K562 (cell line): Measurements from ENCODE around the gene TOM1L1. TPM values are rescaled to one million over a fixed set of nuclear protein-coding genes. Genes with fewer than 3 reads are reported as not detected.

Source experiments
- ATAC-seq: fragments of 200-7000 bp; cut with Tn5 transposase; 3 replicates; pipeline ENCODE4 v1.9.1; 2020; ENCODE audit warnings: moderate library complexity
- BruUV-seq: library from RNA; stranded (reverse); fragments of 400-500 nt; replicated peaks from 2 replicates; lab custom pipeline; 2021; lab: Mats Ljungman, UMichigan
- CTCF ChIA-PET: fragments of 300-600 bp; formaldehyde crosslinking; extraction: SDS; loops from one replicate; lab custom pipeline; 2021; ENCODE audit warnings: low intra/inter-chr PET ratio; lab: Yijun Ruan, JAX
- POLR2A ChIA-PET: fragments of 300-600, 350-650 bp; sonication (Branson Sonifier 250); formaldehyde crosslinking; extraction: SDS; loops from one replicate; lab custom pipeline; 2021; ENCODE audit warnings: antibody characterized with exemption, inconsistent platforms; lab: Yijun Ruan, JAX
- DNase-seq, 4 experiments: peaks; one replicate each; pipeline versions ENCODE4 v3.0.0 to v3.0.0-alpha.2; 2011 to 2018; ENCODE audit warnings: low spot score in 3 of 4, mixed read lengths in 3 of 4; ENCODE audit errors: extremely low read depth in 1 of 4
- FAIRE-seq: peaks from 2 replicates; lab custom pipeline; 2011; peaks lifted over from hg19 to GRCh38; lab: Jason Lieb, UNC
- H2AFZ ChIP-seq: 2 replicates; pipeline ENCODE4 v1.6.0; 2011; ENCODE audit warnings: low read depth, low read length, control low read depth, inconsistent platforms
- H3K27ac ChIP-seq: fragments of 200-600 bp; 3 replicates; pipeline ENCODE4 v1.8.0; 2011; ENCODE audit warnings: low read depth, mild to moderate bottlenecking, control low read depth, inconsistent platforms, low read length, moderate library complexity, mixed read lengths; ENCODE audit errors: extremely low read depth
- H3K27me3 ChIP-seq, 2 experiments: fragments of 300-600 bp in 1 of 2; 2 replicates in 1 of 2; 3 replicates in 1 of 2; pipeline versions ENCODE4 v1.6.0 to v1.8.0; 2011; ENCODE audit warnings: inconsistent platforms in 2 of 2, low read length in 2 of 2, mild to moderate bottlenecking in 1 of 2, mixed read lengths in 1 of 2, moderate library complexity in 1 of 2; ENCODE audit not compliant: control insufficient read depth in 2 of 2, insufficient read depth in 2 of 2
- H3K36me3 ChIP-seq: fragments of 300-600 bp; 3 replicates; pipeline ENCODE4 v1.8.0; 2011; ENCODE audit warnings: mild to moderate bottlenecking, low read length, inconsistent platforms; ENCODE audit not compliant: control insufficient read depth, insufficient read depth
- H3K4me1 ChIP-seq, 2 experiments: fragments of 200-600 bp in 1 of 2; replicated peaks in 1 of 2; 2 replicates in 1 of 2; 3 replicates in 1 of 2; pipeline versions ENCODE4 v1.5.1 to v1.8.0; 2011; ENCODE audit warnings: inconsistent platforms in 2 of 2, low read length in 2 of 2, mild to moderate bottlenecking in 1 of 2, mixed read lengths in 1 of 2, moderate library complexity in 1 of 2; ENCODE audit not compliant: control insufficient read depth in 2 of 2, insufficient read depth in 2 of 2
- H3K4me2 ChIP-seq: 2 replicates; pipeline ENCODE4 v1.6.1; 2011; ENCODE audit warnings: low read length, control low read depth, inconsistent platforms, mixed read lengths; ENCODE audit not compliant: insufficient read depth
- H3K4me3 ChIP-seq: fragments of 200-600 bp; sonication (generic), shearing (Covaris generic); 2 replicates; pipeline ENCODE4 v1.5.1; 2016; ENCODE audit warnings: control low read depth, inconsistent platforms
- H3K79me2 ChIP-seq: fragments of 200-600 bp; 3 replicates; pipeline ENCODE4 v1.8.0; 2011; ENCODE audit warnings: low read length, inconsistent platforms; ENCODE audit not compliant: control insufficient read depth, insufficient read depth
- H3K9ac ChIP-seq, 2 experiments: 2 replicates each; pipeline versions ENCODE4 v1.6.0 to v1.6.1; 2011; ENCODE audit warnings: low read depth in 2 of 2, low read length in 2 of 2, control low read depth in 1 of 2, inconsistent platforms in 1 of 2, mild to moderate bottlenecking in 1 of 2, mixed read lengths in 1 of 2; ENCODE audit not compliant: insufficient read depth in 1 of 2
- H3K9me1 ChIP-seq: one replicate; pipeline ENCODE4 v1.6.0; 2011; ENCODE audit warnings: inconsistent platforms, mild to moderate bottlenecking, low read length, moderate library complexity; ENCODE audit not compliant: control insufficient read depth, insufficient read depth
- H3K9me3 ChIP-seq: replicated peaks from 2 replicates; pipeline ENCODE4 v1.5.1; 2011; ENCODE audit warnings: low read depth, low read length, inconsistent platforms; ENCODE audit not compliant: control insufficient read depth, insufficient read depth
- H4K20me1 ChIP-seq: replicated peaks from 2 replicates; pipeline ENCODE4 v1.6.1; 2011; ENCODE audit warnings: low read length, inconsistent platforms, mixed read lengths; ENCODE audit not compliant: control insufficient read depth, insufficient read depth
- CXXC5 ChIP-seq: fragments of 250-450 bp; sonication (Bioruptor Pico); IDR thresholded peaks from 2 replicates; pipeline ENCODE4 v1.8.0; 2022; ENCODE audit warnings: inconsistent platforms, mild to moderate bottlenecking, moderate library complexity
- KDM1A ChIP-seq, 2 experiments: fragments of 450-650 bp; IDR thresholded peaks; 2 replicates each; pipeline ENCODE4 v1.6.1; 2016; ENCODE audit warnings: mild to moderate bottlenecking in 2 of 2
- MAZ ChIP-seq, 2 experiments: fragments of 450-650 bp in 1 of 2; sonication (generic) in 1 of 2; formaldehyde crosslinking; IDR thresholded peaks in 1 of 2; conservative IDR thresholded peaks in 1 of 2; 2 replicates each; pipeline versions ENCODE4 v1.4.0 to v1.5.0; 2020; ENCODE audit warnings: mild to moderate bottlenecking in 1 of 2, missing genetic modification reagents in 1 of 2
- SMAD1 ChIP-seq: fragments of 150-350 bp; IDR thresholded peaks from 2 replicates; pipeline ENCODE4 v1.6.1; 2014; ENCODE audit warnings: low read length, low read depth; ENCODE audit not compliant: partially characterized antibody
- WGBS: fragments of 100-300 bp; shearing (Covaris generic); methylation state at CpG from one replicate; pipeline ENCODE4 v1.1.6; 2016; ENCODE audit warnings: low coverage, mixed read lengths; ENCODE audit not compliant: insufficient coverage; ENCODE audit errors: missing lambda C conversion rate; 5-methylcytosine and 5-hydroxymethylcytosine counted together
- in situ Hi-C: fragments of 300-500 bp; cut with MboI; formaldehyde crosslinking; loops from 4 replicates; pipeline ENCODE4 v1.15.0; 2018; ENCODE audit warnings: inconsistent platforms, mixed read lengths
- intact Hi-C: fragments of 100-400 bp; cut with micrococcal nuclease; formaldehyde crosslinking; loops from 2 replicates; pipeline ENCODE4 v1.14.2; 2022
- polyA plus RNA-seq, 8 experiments: library from polyadenylated mRNA; depleted of rRNA in 4 of 8; stranded (reverse) in 5 of 8; unstranded in 3 of 8; fragments of >200 nt; fragmentation: Nextera tagmentation in 2 of 8; fragmentation: Illumina TruSeq in 1 of 8; extraction: Ambion mirVana in 2 of 8; extraction: Trizol in 1 of 8; gene quantifications; 2 replicates each; pipeline versions ENCODE4 v1.2.1 to v1.2.3, GENCODE V29; 2011 to 2014; ENCODE audit warnings: inconsistent platforms in 1 of 8, missing spikeins in 1 of 8
- total RNA-seq, 7 experiments: library from RNA; depleted of rRNA in 6 of 7; stranded (reverse); fragments of >200 nt in 6 of 7; fragmentation: Illumina TruSeq in 2 of 7; extraction: Trizol in 2 of 7; gene quantifications; 2 replicates each; pipeline versions ENCODE4 v1.2.1 to v1.2.3, GENCODE V29; 2011 to 2021; ENCODE audit warnings: low replicate concordance in 1 of 7
- TF ChIP-seq, protein P1 (sequence below), 2 experiments: fragments of 450-650 bp; IDR thresholded peaks; 2 replicates each; pipeline ENCODE4 v1.6.1; 2016; ENCODE audit warnings: mild to moderate bottlenecking in 2 of 2, borderline replicate concordance in 1 of 2, low read depth in 1 of 2, moderate library complexity in 1 of 2

The TOM1L1 gene
- total and polyA plus RNA-seq, 9 of the 15 experiments (the other 6 are each of a cell fraction or from before 2014, with no cell fraction given), result 21.3 to 74.3 (median 31.0) TPM

DNA sequence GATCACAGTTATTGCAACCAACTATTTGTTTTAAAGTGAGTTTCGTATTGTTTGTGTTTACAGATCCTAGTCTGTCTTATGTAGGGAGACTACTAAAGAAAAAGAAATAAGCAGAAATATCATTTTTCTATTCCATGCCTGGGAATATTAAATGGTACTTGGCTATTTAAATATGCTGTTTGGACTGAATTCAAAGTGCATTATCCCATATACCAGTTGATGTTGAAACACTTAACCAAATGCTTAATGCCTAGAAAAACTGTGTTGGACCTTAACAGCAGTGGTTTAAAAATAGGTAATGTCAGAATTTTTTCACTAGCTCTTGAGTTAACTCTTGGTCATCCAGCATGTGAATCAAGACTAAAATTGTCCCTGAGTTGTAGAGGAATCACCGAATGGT, 37.5 kb upstream of the TOM1L1 start:
- intact Hi-C loops, result loop anchor here (5.0 kb wide), 1 partner anchor 39 kb away; the partner anchor contains the start of gene TOM1L1

DNA sequence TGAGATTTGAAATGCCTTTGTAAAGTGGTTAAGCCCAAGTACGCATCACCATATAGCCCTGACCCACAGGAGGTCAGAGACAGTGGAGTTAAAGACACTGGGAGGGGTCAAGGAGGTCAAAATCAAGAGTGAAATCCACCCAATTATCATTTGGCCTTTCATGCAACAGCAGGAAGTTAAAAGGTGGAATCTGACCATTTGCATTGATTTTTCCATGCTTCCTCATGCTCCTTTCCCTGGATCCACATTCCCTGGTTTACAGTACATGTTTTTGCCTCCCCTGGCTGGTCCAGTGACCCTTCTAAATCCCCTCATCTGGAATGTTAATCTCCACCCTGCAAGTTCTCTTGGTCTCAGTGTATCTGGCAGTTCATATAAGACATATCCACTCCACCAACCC, 36.6 kb upstream of the TOM1L1 start:
- Histone ChIP-seq H3K4me1 (peaks cover 13 to 58% of the 10 kb centered on the region in 2 experiments), H3K27me3 (no peaks in the 10 kb centered on the region), H3K9me3 (no peaks in the 10 kb centered on the region), H3K36me3 (no peaks in the 10 kb centered on the region), H3K27ac (peak overlapping the region; percentile 52; the same call in 1 of the 3 replicates), H3K79me2 (no peaks in the 10 kb centered on the region), H3K4me2 (no peak overlapping the region; the same call in 1 of the 2 replicates), H4K20me1 (no peaks in the 10 kb centered on the region), H3K9ac (no peak overlapping the region), H2AFZ (peak overlapping the region; percentile 78), H3K9me1 (no peaks in the 10 kb centered on the region), H3K4me3 (no peak overlapping the region)
- intact Hi-C loops (loop anchor here (5.0 kb wide), 1 partner anchor 38 kb away; the partner anchor contains the start of gene TOM1L1), in situ Hi-C loops (no loop called here)
- WGBS, result 89% methylated on average over 1 of the region's 1 CpG
- no peak for ATAC-seq
- BruUV-seq, result no TSS peak
- DNase-seq, result no peak
- ChIA-PET CTCF (no interaction called here), POLR2A (interaction anchor here (1.0 to 1.5 kb wide), 2 partner anchors 14 to 30 kb away, joined by 3 read pairs; no protein-coding TSS in a partner anchor)
- no peak for FAIRE-seq
- TF ChIP-seq MAZ (CRISPR knock-in tag; conservative IDR thresholded peaks at IDR 0.05 in 1 of 2, IDR thresholded peaks at IDR 0.05 in 1 of 2) (peak in 1 of 2 experiments; percentile 15; a peak in 1 of 4 replicates), KDM1A (IDR thresholded peaks at IDR 0.05) (peak; percentile 28 to 32; a peak in 1 of 4 replicates), SMAD1 (no peak)
- TF ChIP-seq, protein P1, sequence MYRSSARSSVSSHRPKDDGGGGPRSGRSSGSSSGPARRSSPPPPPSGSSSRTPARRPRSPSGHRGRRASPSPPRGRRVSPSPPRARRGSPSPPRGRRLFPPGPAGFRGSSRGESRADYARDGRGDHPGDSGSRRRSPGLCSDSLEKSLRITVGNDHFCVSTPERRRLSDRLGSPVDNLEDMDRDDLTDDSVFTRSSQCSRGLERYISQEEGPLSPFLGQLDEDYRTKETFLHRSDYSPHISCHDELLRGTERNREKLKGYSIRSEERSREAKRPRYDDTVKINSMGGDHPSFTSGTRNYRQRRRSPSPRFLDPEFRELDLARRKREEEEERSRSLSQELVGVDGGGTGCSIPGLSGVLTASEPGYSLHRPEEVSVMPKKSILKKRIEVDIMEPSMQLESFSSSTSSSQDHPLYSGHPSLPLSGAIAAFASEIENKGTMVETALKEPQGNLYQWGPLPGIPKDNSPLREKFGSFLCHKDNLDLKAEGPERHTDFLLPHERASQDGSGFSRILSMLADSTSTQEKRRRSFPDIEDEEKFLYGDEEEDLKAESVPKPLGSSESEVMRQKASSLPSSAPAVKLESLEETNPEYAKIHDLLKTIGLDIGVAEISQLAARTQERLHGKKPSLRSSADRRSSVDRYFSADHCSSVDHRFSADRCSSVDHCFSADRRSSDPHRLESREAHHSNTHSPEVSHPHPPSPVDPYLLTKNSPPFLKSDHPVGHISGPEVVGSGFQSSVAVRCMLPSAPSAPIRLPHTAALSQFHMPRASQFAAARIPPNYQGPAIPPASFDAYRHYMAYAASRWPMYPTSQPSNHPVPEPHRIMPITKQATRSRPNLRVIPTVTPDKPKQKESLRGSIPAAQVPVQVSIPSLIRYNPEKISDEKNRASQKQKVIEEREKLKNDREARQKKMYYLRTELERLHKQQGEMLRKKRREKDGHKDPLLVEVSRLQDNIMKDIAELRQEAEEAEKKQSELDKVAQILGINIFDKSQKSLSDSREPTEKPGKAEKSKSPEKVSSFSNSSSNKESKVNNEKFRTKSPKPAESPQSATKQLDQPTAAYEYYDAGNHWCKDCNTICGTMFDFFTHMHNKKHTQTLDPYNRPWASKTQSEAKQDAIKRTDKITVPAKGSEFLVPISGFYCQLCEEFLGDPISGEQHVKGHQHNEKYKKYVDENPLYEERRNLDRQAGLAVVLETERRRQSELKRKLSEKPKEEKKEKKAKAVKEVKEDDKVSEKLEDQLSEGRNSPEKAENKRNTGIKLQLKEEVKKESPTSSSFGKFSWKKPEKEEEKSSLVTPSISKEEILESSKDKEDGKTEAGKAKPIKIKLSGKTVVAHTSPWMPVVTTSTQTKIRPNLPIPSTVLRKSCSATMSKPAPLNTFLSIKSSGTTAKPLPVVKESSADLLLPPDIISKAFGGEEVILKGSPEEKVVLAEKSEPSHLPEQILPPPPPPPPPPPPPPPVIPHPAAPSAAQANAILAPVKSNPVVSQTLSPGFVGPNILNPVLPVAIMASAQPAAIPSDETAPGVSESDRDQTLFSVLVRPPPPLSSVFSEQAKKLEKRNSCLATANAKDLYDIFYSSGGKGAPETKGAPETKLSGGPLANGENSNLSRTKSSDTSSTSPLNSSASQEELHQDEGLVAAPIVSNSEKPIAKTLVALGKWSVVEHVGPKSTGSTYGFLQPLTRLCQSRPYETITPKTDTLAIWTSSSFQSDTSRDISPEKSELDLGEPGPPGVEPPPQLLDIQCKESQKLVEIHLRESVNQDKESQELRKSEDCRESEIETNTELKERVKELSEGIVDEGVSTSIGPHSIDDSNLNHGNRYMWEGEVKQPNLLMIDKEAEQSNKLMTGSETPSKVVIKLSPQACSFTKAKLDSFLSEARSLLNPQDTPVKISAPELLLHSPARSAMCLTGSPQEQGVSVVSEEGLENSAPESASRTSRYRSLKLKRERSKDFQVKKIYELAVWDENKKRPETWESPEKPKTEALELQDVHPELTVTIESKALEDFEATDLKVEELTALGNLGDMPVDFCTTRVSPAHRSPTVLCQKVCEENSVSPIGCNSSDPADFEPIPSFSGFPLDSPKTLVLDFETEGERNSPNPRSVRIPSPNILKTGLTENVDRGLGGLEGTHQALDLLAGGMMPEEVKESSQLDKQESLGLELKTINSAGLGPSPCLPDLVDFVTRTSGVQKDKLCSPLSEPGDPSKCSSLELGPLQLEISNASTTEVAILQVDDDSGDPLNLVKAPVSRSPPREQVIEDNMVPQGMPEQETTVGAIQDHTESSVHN (IDR thresholded peaks at IDR 0.05; ENCODE audit: borderline replicate concordance in 1 of 2, low read depth in 1 of 2), result no peak

More for the DNA sequence above, 37.5 kb upstream of the TOM1L1 start:
- CTCF ChIA-PET, result no interaction called here
- TF ChIP-seq CXXC5 (CRISPR knock-in tag), result no peak
- H3K9me3 ChIP-seq, result no peaks in the 10 kb centered on the region
- H3K9me1 ChIP-seq, result no peaks in the 10 kb centered on the region
- ATAC-seq, result no peak
- no peaks in the 10 kb centered on the region for H3K36me3 ChIP-seq
- no peak overlapping the region for H3K4me3 ChIP-seq
- H4K20me1 ChIP-seq, result no peaks in the 10 kb centered on the region
- POLR2A ChIA-PET, result no interaction called here
- WGBS, result 70% methylated on average over 2 of the region's 2 CpGs
- no TSS peak for BruUV-seq
- in situ Hi-C loops, result no loop called here
- no peaks in the 10 kb centered on the region for H3K27me3 ChIP-seq
- no peak overlapping the region for H3K9ac ChIP-seq
- H3K27ac ChIP-seq, result no peak overlapping the region
- H3K79me2 ChIP-seq, result no peaks in the 10 kb centered on the region
- peak overlapping the region; percentile 64 for H2AFZ ChIP-seq
- FAIRE-seq, result no peak
- peaks cover 13 to 61% of the 10 kb centered on the region in 2 experiments for H3K4me1 ChIP-seq
- H3K4me2 ChIP-seq, result no peak overlapping the region
- no peak for DNase-seq
